HT-29 (cell line): ENCODE data around the gene KIAA1671. TPM values are rescaled to one million over a fixed set of nuclear protein-coding genes. Genes with fewer than 3 reads are reported as not detected.
A peak's percentile ranks its signal among the peaks of the same experiment; 100 is the strongest.
"Not testable (repeated sequence)": the region's sequence is repeated elsewhere in the genome, so short reads cannot be mapped to it uniquely, and the experiment has no call there.

ENCODE experiments used
- DNase-seq: peaks from one replicate; pipeline ENCODE4 v3.0.0-alpha.2; 2015; ENCODE audit warnings: low spot score
- total RNA-seq: library from RNA; depleted of rRNA; stranded (reverse); fragments of >200 nt; shearing (Covaris generic); gene quantifications from 2 replicates; pipeline ENCODE4 v1.2.3, GENCODE V29; 2014

Gene KIAA1671
- total RNA-seq, 1 experiment from 2014 or later: 11.2 TPM

- no peak for DNase-seq
These were observed 215.5 kb downstream of the KIAA1671 start for GRCh38 chr22:25167834-25168601.

GRCh38 chr22:25169278-25170031, 216.9 kb downstream of the KIAA1671 start:
- no peak for DNase-seq

- DNase-seq: no peak
These were observed 218.0 kb downstream of the KIAA1671 start for GRCh38 chr22:25170426-25170980.

- peak; percentile 50 for DNase-seq
These were observed 219.6 kb downstream of the KIAA1671 start for GRCh38 chr22:25172153-25172552.

- DNase-seq: no peak
These were observed 221.8 kb downstream of the KIAA1671 start for GRCh38 chr22:25174156-25174887.

GRCh38 chr22:25174888-25175411, 222.4 kb downstream of the KIAA1671 start:
- no peak for DNase-seq

- no peak for DNase-seq
These were observed 223.7 kb downstream of the KIAA1671 start for GRCh38 chr22:25176175-25176574.

- DNase-seq: no peak
These were observed 224.3 kb downstream of the KIAA1671 start for GRCh38 chr22:25176799-25177198.

GRCh38 chr22:25177226-25177625, 224.7 kb downstream of the KIAA1671 start:
- DNase-seq: no peak

GRCh38 chr22:25177895-25178294, 225.4 kb downstream of the KIAA1671 start:
- DNase-seq: no peak

GRCh38 chr22:25178348-25178747, 225.8 kb downstream of the KIAA1671 start:
- not testable (repeated sequence) for DNase-seq

GRCh38 chr22:25178869-25179631, 226.5 kb downstream of the KIAA1671 start:
- DNase-seq: not testable (repeated sequence)

- no peak for DNase-seq
These were observed 229.9 kb downstream of the KIAA1671 start for GRCh38 chr22:25182131-25183110.

- no peak for DNase-seq
These were observed 231.6 kb downstream of the KIAA1671 start for GRCh38 chr22:25183949-25184619.

- DNase-seq: no peak
These were observed 233.6 kb downstream of the KIAA1671 start for GRCh38 chr22:25186140-25186539.

GRCh38 chr22:25187469-25187868, 235.0 kb downstream of the KIAA1671 start:
- DNase-seq: no peak

- DNase-seq: no peak
These were observed 239.9 kb downstream of the KIAA1671 start for GRCh38 chr22:25192406-25192805.

- no peak for DNase-seq
These were observed 240.6 kb downstream of the KIAA1671 start for GRCh38 chr22:25193130-25193529.

- DNase-seq: no peak
These were observed 241.0 kb downstream of the KIAA1671 start for GRCh38 chr22:25193548-25193947.
